ENCODE results near the gene USP9X.
"Not testable (repeated sequence)": the region's sequence is repeated elsewhere in the genome, so short reads cannot be mapped to it uniquely, and the experiment has no call there.

Gene USP9X

DNA sequence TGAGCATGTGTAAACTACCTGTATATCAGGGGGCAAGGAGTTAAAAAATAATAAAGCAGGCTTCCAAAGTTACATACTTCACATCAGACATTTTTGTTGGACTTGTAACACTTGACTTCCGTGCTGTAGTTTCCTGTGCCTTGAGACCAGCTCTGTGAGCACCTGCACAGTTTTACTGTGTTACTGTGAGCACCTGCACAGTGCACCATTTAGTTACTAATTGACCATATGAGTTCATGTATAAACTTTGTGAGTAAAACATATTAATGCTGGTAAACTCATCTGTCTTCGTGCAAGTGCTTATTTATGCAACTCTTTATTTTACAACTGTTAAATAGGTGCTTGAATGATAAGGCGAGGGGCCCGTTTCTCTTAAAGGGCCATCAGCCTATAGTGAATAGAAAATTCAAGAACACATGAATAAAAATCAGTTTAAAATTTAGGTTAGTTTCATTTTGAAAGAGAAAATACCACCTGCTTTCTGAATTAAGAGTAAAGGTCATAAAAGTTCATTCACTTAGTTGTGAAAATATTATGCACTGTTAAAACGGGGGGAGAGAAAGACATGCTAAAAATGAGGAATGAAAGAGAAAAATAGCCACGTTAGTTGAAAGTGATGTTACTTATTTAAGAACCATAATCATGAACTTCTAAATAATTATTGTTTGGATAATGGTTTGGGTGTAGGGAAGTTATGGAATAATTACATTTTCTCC, 42.4 kb downstream of the USP9X start:
- DNase-seq, result no peak

DNA sequence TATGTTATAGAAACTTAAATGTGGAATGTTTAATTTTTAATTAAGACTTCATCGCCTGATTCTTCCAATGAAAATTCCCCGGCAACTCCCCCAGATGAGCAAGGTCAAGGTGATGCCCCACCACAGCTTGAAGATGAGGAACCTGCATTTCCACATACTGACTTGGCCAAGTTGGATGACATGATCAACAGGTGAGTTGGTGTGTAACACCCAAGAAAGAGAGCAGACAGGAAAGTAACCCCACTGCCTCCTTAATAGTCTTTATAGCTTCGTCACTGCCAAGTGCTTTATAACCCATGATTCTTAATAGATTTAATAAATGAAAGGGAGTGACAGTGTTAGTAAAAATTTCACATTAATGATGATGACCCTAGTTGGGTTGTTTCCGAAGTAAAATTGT, 43.7 kb downstream of the USP9X start:
- DNase-seq, result no peak

DNA sequence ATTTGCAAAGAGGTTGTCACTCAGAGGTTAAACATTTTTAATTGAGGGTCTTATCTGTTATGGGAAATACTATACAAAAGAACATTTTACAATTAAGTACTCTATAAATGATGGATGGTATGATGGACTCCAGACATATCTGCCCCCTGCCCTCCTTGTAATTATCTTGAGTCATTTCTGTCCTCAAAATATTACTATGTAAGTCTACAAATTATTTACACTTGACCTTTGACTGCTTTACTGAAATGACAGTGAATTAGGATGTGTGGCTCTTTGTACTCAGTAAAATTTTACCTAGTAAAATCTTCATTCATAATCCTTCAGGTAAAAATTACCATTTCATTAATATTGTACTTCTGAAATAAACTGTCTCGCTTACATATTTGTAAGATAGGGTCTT, 46.5 kb downstream of the USP9X start:
- no peak for DNase-seq

DNA sequence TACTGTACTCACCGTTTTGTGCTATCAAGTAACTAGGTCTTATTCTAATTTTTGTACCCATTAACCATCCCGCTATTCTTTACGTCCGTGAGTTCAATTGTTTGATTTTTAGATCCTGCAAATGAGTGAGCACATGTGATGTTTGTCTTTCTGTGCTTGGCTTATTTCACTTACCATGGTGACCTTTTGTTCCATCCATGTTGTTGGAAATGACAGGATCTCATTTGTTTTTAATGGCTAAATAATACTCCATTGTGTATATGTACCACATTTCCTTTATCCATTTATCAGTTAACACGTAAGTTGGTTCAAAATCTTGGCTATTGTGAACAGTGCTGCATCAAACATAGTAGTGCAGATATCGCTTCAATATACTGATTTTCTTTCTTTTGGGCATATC, 48.3 kb downstream of the USP9X start:
- DNase-seq, result no peak

DNA sequence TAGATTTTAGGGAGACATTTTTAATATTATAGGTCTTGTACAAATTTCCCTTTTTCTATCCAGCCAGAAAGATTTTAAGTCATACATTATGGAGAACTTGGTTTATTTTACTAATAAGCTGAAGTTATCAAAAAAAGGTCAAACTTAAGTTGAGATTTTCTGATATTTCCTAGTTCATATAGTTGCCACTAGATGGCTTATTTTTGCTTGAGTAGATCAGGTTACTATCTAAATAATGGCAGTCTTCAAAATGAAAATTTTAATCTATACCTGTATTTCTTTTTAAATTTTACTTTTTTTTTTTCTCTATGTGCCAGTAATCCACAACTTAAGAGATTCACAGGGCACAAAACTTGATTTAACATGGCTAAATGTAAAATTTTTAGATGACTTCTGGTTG, 52.3 kb downstream of the USP9X start:
- DNase-seq, result no peak

DNA sequence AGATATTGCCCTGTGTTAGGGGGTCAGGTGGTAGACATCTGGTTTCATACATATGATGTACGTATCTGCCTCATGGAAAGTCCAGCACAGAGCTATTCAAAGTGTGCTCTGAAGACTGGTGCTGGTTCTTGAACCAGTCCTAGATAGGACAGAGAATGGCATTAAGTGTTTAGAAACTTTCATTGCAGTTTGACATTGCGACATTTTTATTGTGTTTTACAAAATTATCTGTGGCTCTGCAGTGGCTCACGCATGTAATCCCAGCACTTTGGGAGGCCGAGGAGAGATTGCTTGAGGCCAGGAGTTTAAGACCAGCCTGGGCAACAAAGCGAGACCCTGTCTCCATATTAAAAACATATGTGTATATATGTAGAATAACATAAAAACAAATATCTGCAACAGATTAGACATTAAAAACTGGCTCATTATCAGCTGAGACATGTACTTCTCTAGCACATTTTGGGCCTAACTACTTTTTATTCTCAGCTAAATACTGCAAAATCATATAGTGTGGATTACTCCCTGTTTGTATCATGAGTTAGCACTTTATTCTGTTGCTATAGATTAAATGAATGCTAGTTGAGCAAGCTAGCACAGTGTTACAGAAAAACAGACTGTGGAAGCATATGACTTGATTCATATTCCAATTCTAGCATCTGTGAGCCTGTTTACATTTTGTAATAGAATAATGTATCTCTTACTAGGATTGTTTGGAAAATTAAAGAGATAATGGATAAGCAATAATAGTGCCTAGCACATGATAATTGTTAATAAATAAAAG, 57.1 kb downstream of the USP9X start:
- no peak for DNase-seq

DNA sequence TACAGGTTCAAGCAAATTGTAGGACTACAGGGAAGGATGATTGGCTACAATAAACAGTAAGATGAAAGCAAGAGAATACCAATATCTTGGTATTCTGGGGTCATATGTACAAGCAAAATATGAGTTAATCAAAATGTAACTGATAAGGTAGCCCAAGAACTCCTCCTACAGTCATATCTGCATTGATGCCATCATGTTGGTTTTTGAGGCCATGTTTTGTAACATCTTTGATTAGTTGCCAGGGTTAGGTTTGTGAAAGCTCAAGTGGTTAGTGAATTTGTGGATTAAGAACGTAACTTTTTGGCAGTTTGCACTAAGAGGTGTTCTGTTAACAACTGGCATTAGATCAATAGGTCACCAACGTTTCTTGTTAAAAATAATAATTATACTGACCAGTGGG, 59.6 kb downstream of the USP9X start:
- DNase-seq, result no peak

DNA sequence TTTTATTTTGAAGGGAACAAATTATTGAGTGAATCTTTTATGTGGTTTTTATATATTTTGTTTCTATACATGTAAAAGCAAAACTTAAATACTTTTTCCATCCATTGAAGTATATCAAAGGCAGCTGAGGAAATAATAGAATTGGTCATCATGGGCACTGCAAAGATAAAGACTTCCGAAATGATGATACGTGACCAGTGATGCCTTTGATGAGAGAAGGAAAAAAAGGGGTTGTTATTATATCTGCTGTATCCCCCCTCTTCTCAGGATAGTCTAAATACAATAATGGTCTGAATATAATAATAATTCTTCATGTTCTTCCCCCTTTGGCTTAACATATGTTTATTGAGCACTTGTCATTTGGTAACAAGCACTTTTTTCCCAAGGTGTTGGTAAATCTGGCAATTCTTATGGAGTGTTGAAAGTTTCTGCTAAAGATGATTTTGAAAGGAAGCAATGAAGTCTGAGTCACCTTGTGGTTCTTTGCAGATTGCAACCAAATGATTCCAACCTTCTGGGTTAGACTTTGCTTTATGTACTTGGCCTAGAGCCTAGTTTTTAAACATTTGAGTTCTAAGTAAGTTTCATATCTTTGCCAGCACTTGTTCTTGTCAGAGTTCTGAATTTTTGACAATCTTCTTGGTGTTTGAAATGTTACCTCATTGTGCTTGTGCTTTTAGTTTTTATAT, 60.8 kb downstream of the USP9X start:
- DNase-seq, result no peak

DNA sequence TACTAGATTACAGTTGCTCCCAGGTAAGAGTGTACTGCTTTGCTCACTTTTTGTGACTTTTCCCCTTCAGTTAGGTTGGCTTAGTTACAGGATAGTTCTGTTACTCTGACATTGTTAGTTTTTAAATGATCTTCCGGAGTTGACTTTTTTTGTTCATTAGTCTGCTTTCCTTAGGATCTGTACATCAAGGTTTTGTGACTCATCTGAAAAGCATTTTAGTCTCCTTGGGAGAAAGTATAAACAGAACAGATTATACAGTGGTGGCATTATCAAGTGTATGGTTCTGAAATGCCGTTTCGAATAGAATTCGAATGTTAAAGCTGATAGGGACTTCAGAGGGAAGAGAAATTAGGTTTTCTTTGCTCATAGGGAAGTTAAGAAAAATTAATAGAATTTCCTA, 63.3 kb downstream of the USP9X start:
- no peak for DNase-seq

DNA sequence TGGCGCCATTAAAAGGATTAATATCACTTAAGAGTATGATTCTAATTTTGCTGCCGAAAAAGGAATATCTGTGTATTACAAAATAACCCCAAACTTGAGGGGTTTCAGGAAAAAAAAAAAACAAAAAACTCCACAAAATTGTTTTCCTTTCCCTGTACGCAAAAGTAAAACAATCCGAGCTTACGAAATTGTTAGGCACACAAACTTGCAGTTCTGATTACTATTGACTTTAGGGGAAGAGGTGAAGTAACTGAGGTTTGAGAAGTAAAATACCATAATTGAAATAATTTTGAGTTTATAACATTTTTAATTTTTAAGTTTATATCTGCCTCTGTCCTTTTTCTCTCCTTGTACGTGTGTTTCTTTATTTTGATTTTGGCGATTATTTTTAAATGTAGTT, 64.8 kb downstream of the USP9X start:
- no peak for DNase-seq

DNA sequence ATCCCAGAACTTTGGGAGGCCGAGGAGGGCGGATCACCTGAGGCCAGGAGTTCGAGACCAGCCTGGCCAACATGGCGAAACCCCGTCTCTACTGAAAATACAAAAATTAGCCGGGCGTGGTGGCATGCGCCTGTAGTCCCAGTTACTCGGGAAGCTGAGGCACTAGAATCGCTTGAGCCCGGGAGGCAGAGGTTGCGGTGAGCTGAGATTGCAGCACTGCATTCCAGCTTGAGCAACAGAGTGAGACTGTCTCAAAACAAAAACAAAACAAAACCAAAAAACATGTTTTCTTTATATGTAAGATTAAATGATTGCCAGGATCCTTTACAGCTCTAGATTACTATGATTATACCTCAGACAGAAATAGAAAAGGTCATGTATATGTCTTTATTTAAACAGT, 66.5 kb downstream of the USP9X start:
- not testable (repeated sequence) for DNase-seq

DNA sequence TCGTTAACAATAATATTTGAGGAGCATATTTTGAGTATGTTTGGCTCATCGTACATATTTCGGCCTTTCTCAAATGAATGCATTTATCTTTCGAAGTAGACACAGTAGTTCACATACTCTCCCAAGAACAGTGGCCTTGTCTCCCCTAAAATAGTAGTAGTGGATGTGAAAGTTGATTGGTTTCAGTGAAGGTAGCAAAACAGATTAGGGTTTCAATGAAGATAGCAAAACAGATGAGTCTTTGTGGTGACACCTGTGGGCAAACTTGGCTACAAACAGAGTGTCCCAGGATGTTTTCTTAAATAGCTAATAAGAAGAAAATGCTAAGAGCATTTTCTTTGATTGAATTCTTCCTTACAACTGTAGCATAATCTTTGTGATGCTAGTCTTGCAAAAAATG, 67.0 kb downstream of the USP9X start:
- DNase-seq, result no peak

DNA sequence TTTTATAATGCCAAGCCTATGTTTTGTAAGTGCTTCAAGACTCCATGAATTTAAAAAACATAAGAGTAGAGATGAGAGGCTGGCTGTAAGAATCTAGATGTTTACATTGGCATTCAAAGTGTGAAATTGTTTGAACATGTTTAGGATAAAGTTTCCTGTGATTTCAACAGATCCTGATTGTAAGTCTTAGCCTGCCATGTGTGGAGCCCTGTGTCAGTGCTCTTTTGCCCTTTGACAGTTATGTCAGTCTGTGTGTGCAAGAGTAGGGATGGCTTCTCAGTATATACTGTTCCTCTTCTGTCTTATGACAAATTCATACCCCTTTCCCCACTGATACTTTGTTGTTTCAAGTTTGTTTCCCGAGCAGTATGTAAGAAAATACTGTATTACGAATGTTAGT, 68.2 kb downstream of the USP9X start:
- DNase-seq, result no peak

DNA sequence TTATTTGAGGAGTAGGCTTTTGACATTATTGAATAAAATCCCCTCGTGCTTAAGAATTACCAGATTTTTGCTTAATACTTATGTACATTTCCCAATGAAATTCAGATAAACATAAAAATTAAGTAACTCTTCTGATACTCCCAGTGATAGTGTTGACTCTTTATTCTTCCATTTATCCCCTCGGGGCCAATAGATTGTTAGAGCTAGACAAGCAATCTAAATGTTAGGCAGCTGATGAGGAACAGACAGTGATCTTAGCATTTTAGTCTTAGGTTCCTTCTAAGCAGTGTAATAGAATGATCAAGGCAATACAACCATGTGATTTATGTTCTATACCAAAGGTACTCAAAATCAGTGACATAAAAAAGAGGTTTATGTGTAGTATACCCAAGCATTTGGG, 68.7 kb downstream of the USP9X start:
- DNase-seq, result no peak

DNA sequence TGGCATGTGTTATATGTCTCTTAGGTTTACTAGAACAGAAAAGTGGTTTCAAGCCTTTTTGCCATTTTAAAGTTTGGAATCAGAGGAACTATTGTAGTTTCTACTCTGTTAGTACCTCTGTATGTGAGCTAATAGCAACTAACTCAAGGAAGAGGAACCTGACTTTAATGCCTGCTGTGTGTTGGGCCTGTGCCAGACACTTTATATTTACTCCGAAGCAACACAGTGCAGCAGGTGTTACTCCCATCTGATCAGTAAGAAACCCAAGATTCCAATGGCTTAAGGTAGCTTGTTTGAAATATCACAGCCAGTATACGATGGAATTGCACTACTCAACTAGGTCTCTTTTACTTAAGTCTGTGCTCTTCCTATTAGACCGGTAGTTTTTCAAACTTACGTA, 79.2 kb downstream of the USP9X start:
- no peak for DNase-seq

DNA sequence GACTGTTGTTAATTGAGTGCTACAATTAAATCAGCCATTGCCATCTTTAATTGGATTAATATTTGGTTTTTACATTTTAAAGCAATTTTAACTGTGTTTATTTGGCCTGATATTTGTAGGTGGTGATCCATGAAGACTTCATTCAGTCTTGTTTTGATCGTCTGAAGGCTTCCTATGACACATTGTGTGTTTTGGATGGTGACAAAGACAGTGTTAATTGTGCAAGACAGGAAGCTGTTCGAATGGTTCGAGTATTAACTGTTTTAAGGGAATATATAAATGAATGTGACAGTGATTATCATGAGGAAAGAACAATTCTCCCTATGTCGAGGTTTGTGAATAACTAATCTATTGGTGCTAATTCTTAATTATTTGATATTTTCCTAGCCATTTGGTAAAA, 82.6 kb downstream of the USP9X start:
- no peak for DNase-seq

DNA sequence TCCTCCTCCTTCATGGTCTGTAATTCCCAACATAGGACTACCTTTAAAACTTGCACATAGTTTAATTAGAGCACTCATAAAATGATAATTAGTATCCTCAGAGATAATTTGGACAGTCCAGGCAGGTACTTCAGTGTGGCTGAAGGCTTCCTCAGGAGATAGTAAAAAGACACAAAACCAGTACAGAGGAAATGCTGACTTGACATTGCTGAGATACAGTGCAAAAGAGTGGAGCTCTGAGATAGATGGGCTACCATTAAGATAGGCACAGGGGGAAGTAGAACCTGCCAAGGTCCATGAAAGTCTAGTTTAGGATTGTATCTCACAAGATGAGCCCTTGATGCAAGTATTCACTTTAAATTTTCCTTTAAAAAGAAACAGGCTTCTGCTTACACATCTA, 91.0 kb downstream of the USP9X start:
- DNase-seq, result no peak

DNA sequence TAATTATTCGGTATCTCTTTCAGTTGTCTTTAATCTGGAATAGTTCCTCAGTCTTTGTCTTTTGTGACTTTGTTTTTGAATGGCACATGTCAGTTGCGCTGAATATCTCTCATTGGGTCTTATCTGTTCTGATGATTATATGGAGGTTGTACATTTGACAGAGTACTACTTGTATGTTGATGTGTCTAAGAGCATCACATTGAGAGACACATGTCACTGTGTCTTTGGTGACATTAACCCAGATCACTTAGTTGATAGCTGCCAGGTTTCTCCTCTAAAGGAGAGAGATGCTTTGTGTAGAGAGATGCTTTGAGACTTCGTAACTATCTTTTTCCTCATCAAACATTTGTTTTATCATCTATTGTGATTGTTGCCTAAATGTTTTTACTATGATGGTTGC, 92.1 kb downstream of the USP9X start:
- DNase-seq, result no peak

DNA sequence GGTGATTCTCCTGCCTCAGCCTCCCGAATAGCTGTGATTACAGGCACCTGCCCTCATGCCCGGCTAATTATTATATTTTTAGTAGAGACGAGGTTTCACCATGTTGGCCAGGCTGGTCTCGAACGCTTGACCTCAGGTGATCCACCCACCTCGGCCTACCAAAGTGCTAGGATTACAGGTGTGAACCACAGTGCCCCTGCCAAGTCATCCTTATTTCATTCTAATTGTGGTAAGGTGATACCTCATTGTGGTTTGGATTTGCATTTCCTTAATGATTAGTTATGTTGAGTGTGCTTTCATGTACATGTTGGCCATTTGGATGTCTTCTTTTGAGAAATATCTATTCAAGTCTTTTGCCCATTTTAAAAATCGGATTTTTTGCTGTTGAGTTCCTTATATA, 93.0 kb downstream of the USP9X start:
- no peak for DNase-seq

DNA sequence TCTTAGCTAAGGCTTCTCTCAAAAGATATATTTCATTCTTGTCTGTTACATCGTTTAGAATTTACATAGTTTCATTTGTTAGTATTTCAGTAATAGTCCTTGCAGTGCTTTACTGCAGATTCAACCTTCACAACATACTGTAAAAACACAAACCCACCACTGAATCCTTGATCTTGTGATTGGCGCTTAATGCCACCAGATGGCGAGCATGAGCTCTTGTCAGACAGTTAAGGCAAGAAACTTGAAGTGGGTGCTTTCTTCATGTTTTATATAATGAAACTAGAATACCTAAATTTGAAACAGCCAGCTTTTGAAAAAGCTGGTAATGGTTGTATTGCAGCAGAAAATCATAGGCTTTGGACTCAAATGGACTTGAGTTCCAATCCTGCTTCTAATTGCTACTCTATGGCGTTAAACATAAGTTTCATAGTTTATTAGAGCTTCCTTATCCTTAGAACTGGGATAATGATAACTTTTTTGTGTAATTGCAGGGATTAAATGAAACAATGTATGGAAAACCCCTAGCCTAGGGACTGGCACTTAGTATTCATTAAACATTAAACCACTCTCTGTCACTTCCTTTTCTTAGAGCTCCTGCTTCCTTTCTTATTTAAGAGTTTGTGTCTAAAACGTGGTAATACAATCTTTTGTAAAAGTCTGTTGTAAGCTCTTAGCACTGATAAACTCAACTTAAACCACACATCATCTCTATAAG, 95.1 kb downstream of the USP9X start:
- no peak for DNase-seq

DNA sequence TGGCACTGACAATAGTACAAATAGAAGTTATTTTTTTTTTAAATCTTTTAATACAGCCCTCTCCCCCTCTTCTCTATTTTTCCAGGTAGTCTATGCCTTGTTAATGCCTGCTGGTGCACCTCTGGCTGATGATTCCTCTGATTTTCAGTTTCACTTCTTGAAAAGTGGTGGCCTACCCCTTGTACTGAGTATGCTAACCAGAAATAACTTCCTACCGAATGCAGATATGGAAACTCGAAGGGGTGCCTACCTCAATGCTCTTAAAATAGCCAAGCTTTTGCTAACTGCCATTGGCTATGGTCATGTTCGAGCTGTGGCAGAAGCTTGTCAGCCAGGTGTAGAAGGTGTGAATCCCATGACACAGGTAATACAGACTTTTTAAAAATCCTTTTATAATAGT, 99.1 kb downstream of the USP9X start:
- no peak for DNase-seq

DNA sequence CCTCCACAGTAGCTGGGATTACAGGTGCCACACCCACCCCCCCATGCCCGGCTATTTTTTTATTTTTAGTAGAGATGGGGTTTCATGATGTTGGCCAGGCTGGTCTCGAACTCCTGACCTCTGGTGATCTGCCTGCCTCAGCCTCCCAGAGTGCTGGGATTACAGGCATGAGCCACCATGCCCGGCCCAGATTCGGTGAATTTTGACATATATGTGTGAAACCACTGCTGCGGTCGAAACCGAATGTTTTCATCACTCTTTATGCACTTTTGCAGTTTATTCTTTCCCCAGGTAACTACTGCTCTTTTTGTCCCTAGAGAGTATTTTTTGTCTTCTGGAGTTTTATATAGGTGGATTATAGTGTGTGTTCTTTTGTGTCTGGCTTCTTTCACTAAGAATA, 101.7 kb downstream of the USP9X start:
- not testable (repeated sequence) for DNase-seq

DNA sequence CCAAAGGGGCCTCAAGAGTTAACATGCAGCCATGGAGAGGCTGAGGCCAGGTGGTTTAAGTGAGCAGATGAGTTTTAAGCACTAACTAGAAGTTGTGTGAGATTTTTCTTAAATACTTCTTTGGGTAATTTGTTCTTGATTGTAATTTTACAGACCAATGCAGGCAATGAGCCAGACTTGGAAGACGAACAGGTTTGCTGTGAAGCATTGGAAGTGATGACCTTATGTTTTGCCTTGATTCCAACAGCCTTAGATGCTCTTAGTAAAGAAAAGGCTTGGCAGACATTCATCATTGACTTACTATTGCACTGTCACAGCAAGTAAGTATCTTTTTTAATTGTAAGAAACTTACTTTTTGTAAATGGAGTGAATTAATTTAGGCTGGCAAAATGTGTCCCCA, 103.9 kb downstream of the USP9X start:
- no peak for DNase-seq

DNA sequence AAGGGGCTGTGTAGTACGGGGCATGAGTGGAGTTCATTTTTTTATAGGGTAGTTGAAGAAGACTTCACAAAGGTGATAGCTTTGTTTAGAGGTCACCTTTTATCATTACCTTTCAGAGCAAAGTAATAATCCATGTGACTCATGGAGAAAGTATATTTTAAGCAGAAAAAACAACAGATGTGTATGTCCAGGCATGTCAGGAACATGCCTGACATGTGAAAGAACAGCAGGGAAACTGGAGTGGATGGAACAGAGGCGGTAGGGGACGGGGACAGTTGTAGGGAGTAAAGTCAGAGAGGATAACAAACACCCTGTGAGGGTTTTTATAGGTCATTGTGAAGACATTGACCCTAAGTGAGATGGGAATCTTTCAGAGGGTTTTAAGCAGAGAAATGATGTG, 107.6 kb downstream of the USP9X start:
- no peak for DNase-seq

Data from NCI-H446 treated with DMSO at 0.1 percent for 48 hours (cell line).